ENCODE results near the gene DNAL4. TPM values are rescaled to one million over a fixed set of nuclear protein-coding genes. Genes with fewer than 3 reads are reported as not detected.

The DNAL4 gene
- total RNA-seq, 1 donor from 2014 or later: 8.4 TPM

GRCh38 chr22:38740116-38740723, 53.7 kb downstream of the DNAL4 start:
- Mint-ChIP-seq H3K27ac (no peak overlapping the region), H3K27me3 (no peaks in the 10 kb centered on the region), H3K4me1 (peaks cover 13% of the 10 kb centered on the region), H3K36me3 (ENCODE audit: low read depth) (peaks cover 94% of the 10 kb centered on the region), H3K9me3 (no peaks in the 10 kb centered on the region), H3K4me3 (no peak overlapping the region)
- CTCF ChIA-PET: interaction anchor here (0.9 to 1.0 kb wide), 2 partner anchors 11 to 26 kb away, joined by 3 to 4 read pairs; no protein-coding TSS in a partner anchor
- intact Hi-C loops (cut with micrococcal nuclease): no loop called here
- ATAC-seq (ENCODE audit: low read depth) (no peak), DNase-seq (no peak)
- POLR2A ChIA-PET: interaction anchor here (1.2 to 1.5 kb wide), 3 partner anchors 12 to 25 kb away, joined by 3 read pairs; no protein-coding TSS in a partner anchor
- no peak for TF ChIP-seq CTCF (IDR thresholded peaks at IDR 0.05)

- Mint-ChIP-seq H3K4me3 (no peak overlapping the region), H3K27me3 (no peaks in the 10 kb centered on the region), H3K9me3 (no peaks in the 10 kb centered on the region), H3K27ac (no peak overlapping the region), H3K4me1 (peaks cover 16% of the 10 kb centered on the region), H3K36me3 (ENCODE audit: low read depth) (peaks cover 94% of the 10 kb centered on the region)
- ChIA-PET POLR2A (interaction anchor here (1.5 kb wide), 1 partner anchor 13 kb away, joined by 3 read pairs; no protein-coding TSS in a partner anchor), CTCF (interaction anchor here (1.0 kb wide), 1 partner anchor 27 kb away, joined by 4 read pairs; no protein-coding TSS in a partner anchor)
- no peak for DNase-seq
- TF ChIP-seq CTCF (IDR thresholded peaks at IDR 0.05): no peak
- intact Hi-C loops (cut with micrococcal nuclease): no loop called here
- ATAC-seq (ENCODE audit: low read depth): no peak
Measured at GRCh38 chr22:38739300-38740055, 54.5 kb downstream of the DNAL4 start.

- no peak for ATAC-seq (ENCODE audit: low read depth)
- H3K36me3 Mint-ChIP-seq (ENCODE audit: low read depth): peaks cover 96% of the 10 kb centered on the region
- peak overlapping the region; percentile 61 for H3K27ac Mint-ChIP-seq
- peaks cover 20% of the 10 kb centered on the region for H3K4me1 Mint-ChIP-seq
- no peaks in the 10 kb centered on the region for H3K9me3 Mint-ChIP-seq
- H3K27me3 Mint-ChIP-seq: no peaks in the 10 kb centered on the region
- no peak for TF ChIP-seq CTCF (IDR thresholded peaks at IDR 0.05)
- H3K4me3 Mint-ChIP-seq: no peak overlapping the region
- ChIA-PET POLR2A (no interaction called here), CTCF (no interaction called here)
- intact Hi-C loops (cut with micrococcal nuclease): no loop called here
- DNase-seq: no peak
Measured at GRCh38 chr22:38738475-38739070, 55.4 kb downstream of the DNAL4 start.

GRCh38 chr22:38737302-38738060, 56.5 kb downstream of the DNAL4 start:
- H3K27me3 Mint-ChIP-seq: no peaks in the 10 kb centered on the region
- H3K4me3 Mint-ChIP-seq: no peak overlapping the region
- no peaks in the 10 kb centered on the region for H3K9me3 Mint-ChIP-seq
- H3K36me3 Mint-ChIP-seq (ENCODE audit: low read depth): peaks cover 94% of the 10 kb centered on the region
- ChIA-PET CTCF (no interaction called here), POLR2A (no interaction called here)
- H3K27ac Mint-ChIP-seq: peak overlapping the region; percentile 69
- no peak for ATAC-seq (ENCODE audit: low read depth)
- no peak for DNase-seq
- intact Hi-C loops (cut with micrococcal nuclease): no loop called here
- H3K4me1 Mint-ChIP-seq: peaks cover 26% of the 10 kb centered on the region
- TF ChIP-seq CTCF (IDR thresholded peaks at IDR 0.05): no peak
